ENCODE data around the gene RRP1B.

- TF ChIP-seq GABPB1 (CRISPR knock-in tag; IDR thresholded peaks at IDR 0.05), result no peak
- TF ChIP-seq, protein P1, sequence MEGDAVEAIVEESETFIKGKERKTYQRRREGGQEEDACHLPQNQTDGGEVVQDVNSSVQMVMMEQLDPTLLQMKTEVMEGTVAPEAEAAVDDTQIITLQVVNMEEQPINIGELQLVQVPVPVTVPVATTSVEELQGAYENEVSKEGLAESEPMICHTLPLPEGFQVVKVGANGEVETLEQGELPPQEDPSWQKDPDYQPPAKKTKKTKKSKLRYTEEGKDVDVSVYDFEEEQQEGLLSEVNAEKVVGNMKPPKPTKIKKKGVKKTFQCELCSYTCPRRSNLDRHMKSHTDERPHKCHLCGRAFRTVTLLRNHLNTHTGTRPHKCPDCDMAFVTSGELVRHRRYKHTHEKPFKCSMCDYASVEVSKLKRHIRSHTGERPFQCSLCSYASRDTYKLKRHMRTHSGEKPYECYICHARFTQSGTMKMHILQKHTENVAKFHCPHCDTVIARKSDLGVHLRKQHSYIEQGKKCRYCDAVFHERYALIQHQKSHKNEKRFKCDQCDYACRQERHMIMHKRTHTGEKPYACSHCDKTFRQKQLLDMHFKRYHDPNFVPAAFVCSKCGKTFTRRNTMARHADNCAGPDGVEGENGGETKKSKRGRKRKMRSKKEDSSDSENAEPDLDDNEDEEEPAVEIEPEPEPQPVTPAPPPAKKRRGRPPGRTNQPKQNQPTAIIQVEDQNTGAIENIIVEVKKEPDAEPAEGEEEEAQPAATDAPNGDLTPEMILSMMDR (CRISPR knock-in tag; IDR thresholded peaks at IDR 0.05), result no peak
- TF ChIP-seq MAFG (CRISPR knock-in tag; IDR thresholded peaks at IDR 0.05), result no peak
- TF ChIP-seq SMYD3 (CRISPR knock-in tag; IDR thresholded peaks at IDR 0.05), result no peak
- TF ChIP-seq RELA (CRISPR knock-in tag; IDR thresholded peaks at IDR 0.05), result no peak
- TF ChIP-seq ELF1 (CRISPR knock-in tag; IDR thresholded peaks at IDR 0.05), result no peak
- no peak for TF ChIP-seq NCOA1 (CRISPR knock-in tag; IDR thresholded peaks at IDR 0.05)
- TF ChIP-seq ZNF772 (CRISPR knock-in tag; IDR thresholded peaks at IDR 0.05), result no peak
- TF ChIP-seq DR1 (CRISPR knock-in tag; IDR thresholded peaks at IDR 0.05), result no peak
- TF ChIP-seq ARID3A (IDR thresholded peaks at IDR 0.05; ENCODE audit: low read depth, low read length), result no peak
These were observed 58.9 kb downstream of the RRP1B start for GRCh38 chr21:43717967-43718871.
